Measurements from ENCODE around the gene ACYP1. TPM values are rescaled to one million over a fixed set of nuclear protein-coding genes. Genes with fewer than 3 reads are reported as not detected.

Gene ACYP1
- polyA plus RNA-seq, 4 donors, result 15.9 to 27.1 (median 22.6) TPM

GRCh38 chr14:75044752-75045151 is 19.1 kb downstream of the ACYP1 start:
- no peak for DNase-seq
- Histone ChIP-seq H3K9me3 (ENCODE audit: control insufficient read depth in 2 of 2, insufficient read depth in 1 of 2, low read depth in 1 of 2, low read length in 1 of 2) (no peaks in the 10 kb centered on the region), H3K27me3 (ENCODE audit: control insufficient read depth in 3 of 3, insufficient read depth in 3 of 3, low read length in 3 of 3) (no peaks in the 10 kb centered on the region), H3K4me3 (ENCODE audit: low read depth in 1 of 3, low read length in 3 of 3) (no peak overlapping the region), H3K36me3 (ENCODE audit: control insufficient read depth in 3 of 3, insufficient read depth in 2 of 3, low read depth in 1 of 3, low read length in 3 of 3) (peaks cover 0 to 4% (median 0%) of the 10 kb centered on the region in 3 donors), H3K27ac (ENCODE audit: low read depth in 1 of 3, low read length in 2 of 3) (no peak overlapping the region), H3K4me1 (ENCODE audit: control insufficient read depth in 3 of 3, insufficient read depth in 2 of 3, low read depth in 1 of 3, low read length in 2 of 3) (peaks cover 4 to 12% (median 11%) of the 10 kb centered on the region in 3 donors)
- no peak for FAIRE-seq
- WGBS, 3 donors, result 68 to 76% (median 75%) methylated on average over 8 of the region's 8 CpGs

GRCh38 chr14:75044322-75044721 is 19.5 kb downstream of the ACYP1 start:
- FAIRE-seq (no peak), DNase-seq (no peak)
- Histone ChIP-seq H3K4me3 (ENCODE audit: low read depth in 1 of 3, low read length in 3 of 3) (no peak overlapping the region), H3K9me3 (ENCODE audit: control insufficient read depth in 2 of 2, insufficient read depth in 1 of 2, low read depth in 1 of 2, low read length in 1 of 2) (no peaks in the 10 kb centered on the region), H3K4me1 (ENCODE audit: control insufficient read depth in 3 of 3, insufficient read depth in 2 of 3, low read depth in 1 of 3, low read length in 2 of 3) (peaks cover 4 to 12% (median 11%) of the 10 kb centered on the region in 3 donors), H3K27me3 (ENCODE audit: control insufficient read depth in 3 of 3, insufficient read depth in 3 of 3, low read length in 3 of 3) (no peaks in the 10 kb centered on the region), H3K27ac (ENCODE audit: low read depth in 1 of 3, low read length in 2 of 3) (no peak overlapping the region), H3K36me3 (ENCODE audit: control insufficient read depth in 3 of 3, insufficient read depth in 2 of 3, low read depth in 1 of 3, low read length in 3 of 3) (peaks cover 0 to 4% (median 0%) of the 10 kb centered on the region in 3 donors)
- whole genome bisulfite sequencing, 3 donors, result 8 to 25% (median 13%) methylated on average over 2 of the region's 2 CpGs

GRCh38 chr14:75042035-75042434 is 21.8 kb downstream of the ACYP1 start:
- WGBS, 3 donors, result 13 to 42% (median 36%) methylated on average over 6 of the region's 6 CpGs
- DNase-seq (no peak), FAIRE-seq (no peak)
- no peaks in the 10 kb centered on the region for H3K9me3 ChIP-seq (ENCODE audit: control insufficient read depth in 2 of 2, insufficient read depth in 1 of 2, low read depth in 1 of 2, low read length in 1 of 2)
- peaks cover 4 to 12% (median 8%) of the 10 kb centered on the region in 3 donors for H3K4me1 ChIP-seq (ENCODE audit: control insufficient read depth in 3 of 3, insufficient read depth in 2 of 3, low read depth in 1 of 3, low read length in 2 of 3)
- peak overlapping the region; percentile 9 to 34 (median 15) for H3K27ac ChIP-seq (ENCODE audit: low read depth in 1 of 3, low read length in 2 of 3)
- H3K27me3 ChIP-seq (ENCODE audit: control insufficient read depth in 3 of 3, insufficient read depth in 3 of 3, low read length in 3 of 3), result no peaks in the 10 kb centered on the region
- no peak overlapping the region for H3K4me3 ChIP-seq (ENCODE audit: low read depth in 1 of 3, low read length in 3 of 3)
- H3K36me3 ChIP-seq (ENCODE audit: control insufficient read depth in 3 of 3, insufficient read depth in 2 of 3, low read depth in 1 of 3, low read length in 3 of 3), result peaks cover 0 to 14% (median under 1%) of the 10 kb centered on the region in 3 donors

GRCh38 chr14:75041613-75042012 is 22.2 kb downstream of the ACYP1 start:
- 24 to 64% (median 45%) methylated on average over 4 of the region's 4 CpGs for WGBS, 3 donors
- peaks cover 4 to 12% (median 8%) of the 10 kb centered on the region in 3 donors for H3K4me1 ChIP-seq (ENCODE audit: control insufficient read depth in 3 of 3, insufficient read depth in 2 of 3, low read depth in 1 of 3, low read length in 2 of 3)
- DNase-seq (peak; percentile 65 to 89), FAIRE-seq (no peak)
- H3K27me3 ChIP-seq (ENCODE audit: control insufficient read depth in 3 of 3, insufficient read depth in 3 of 3, low read length in 3 of 3), result no peaks in the 10 kb centered on the region
- peak overlapping the region; percentile 9 to 65 (median 53) for H3K27ac ChIP-seq (ENCODE audit: low read depth in 1 of 3, low read length in 2 of 3)
- H3K9me3 ChIP-seq (ENCODE audit: control insufficient read depth in 2 of 2, insufficient read depth in 1 of 2, low read depth in 1 of 2, low read length in 1 of 2), result no peaks in the 10 kb centered on the region
- H3K36me3 ChIP-seq (ENCODE audit: control insufficient read depth in 3 of 3, insufficient read depth in 2 of 3, low read depth in 1 of 3, low read length in 3 of 3), result peaks cover 0 to 14% (median 2%) of the 10 kb centered on the region in 3 donors
- no peak overlapping the region for H3K4me3 ChIP-seq (ENCODE audit: low read depth in 1 of 3, low read length in 3 of 3)

- DNase-seq (no peak), FAIRE-seq (no peak)
- Histone ChIP-seq H3K36me3 (ENCODE audit: control insufficient read depth in 3 of 3, insufficient read depth in 2 of 3, low read depth in 1 of 3, low read length in 3 of 3) (peaks cover 0 to 14% (median 2%) of the 10 kb centered on the region in 3 donors), H3K9me3 (ENCODE audit: control insufficient read depth in 2 of 2, insufficient read depth in 1 of 2, low read depth in 1 of 2, low read length in 1 of 2) (no peaks in the 10 kb centered on the region), H3K4me3 (ENCODE audit: low read depth in 1 of 3, low read length in 3 of 3) (no peak overlapping the region), H3K4me1 (ENCODE audit: control insufficient read depth in 3 of 3, insufficient read depth in 2 of 3, low read depth in 1 of 3, low read length in 2 of 3) (peaks cover 2 to 12% (median 8%) of the 10 kb centered on the region in 3 donors), H3K27ac (ENCODE audit: low read depth in 1 of 3, low read length in 2 of 3) (peak overlapping the region; percentile 9 to 65 (median 53)), H3K27me3 (ENCODE audit: control insufficient read depth in 3 of 3, insufficient read depth in 3 of 3, low read length in 3 of 3) (no peaks in the 10 kb centered on the region)
- WGBS, 3 donors, result 79 to 96% (median 84%) methylated on average over 2 of the region's 2 CpGs
Observed at GRCh38 chr14:75040959-75041358, 22.9 kb downstream of the ACYP1 start.

- DNase-seq (peak in 1 of 2 donors; percentile 61), FAIRE-seq (no peak)
- Histone ChIP-seq H3K9me3 (ENCODE audit: control insufficient read depth in 2 of 2, insufficient read depth in 1 of 2, low read depth in 1 of 2, low read length in 1 of 2) (no peaks in the 10 kb centered on the region), H3K4me1 (ENCODE audit: control insufficient read depth in 3 of 3, insufficient read depth in 2 of 3, low read depth in 1 of 3, low read length in 2 of 3) (peaks cover 2 to 12% (median 5%) of the 10 kb centered on the region in 3 donors), H3K36me3 (ENCODE audit: control insufficient read depth in 3 of 3, insufficient read depth in 2 of 3, low read depth in 1 of 3, low read length in 3 of 3) (peaks cover 0 to 16% (median 2%) of the 10 kb centered on the region in 3 donors), H3K4me3 (ENCODE audit: low read depth in 1 of 3, low read length in 3 of 3) (no peak overlapping the region), H3K27me3 (ENCODE audit: control insufficient read depth in 3 of 3, insufficient read depth in 3 of 3, low read length in 3 of 3) (no peaks in the 10 kb centered on the region), H3K27ac (ENCODE audit: low read depth in 1 of 3, low read length in 2 of 3) (peak overlapping the region in 1 of 3 donors; percentile 37)
- 21 to 58% (median 44%) methylated on average over 1 of the region's 1 CpG for WGBS, 3 donors
Observed at GRCh38 chr14:75040507-75040906, 23.3 kb downstream of the ACYP1 start.

GRCh38 chr14:75032939-75033338 is 30.9 kb downstream of the ACYP1 start:
- no peak overlapping the region for H3K27ac ChIP-seq (ENCODE audit: low read depth in 1 of 3, low read length in 2 of 3)
- H3K4me1 ChIP-seq (ENCODE audit: control insufficient read depth in 3 of 3, insufficient read depth in 2 of 3, low read depth in 1 of 3, low read length in 2 of 3), result no peaks in the 10 kb centered on the region
- H3K36me3 ChIP-seq (ENCODE audit: control insufficient read depth in 3 of 3, insufficient read depth in 2 of 3, low read depth in 1 of 3, low read length in 3 of 3), result peaks cover 1 to 38% (median 7%) of the 10 kb centered on the region in 3 donors
- H3K4me3 ChIP-seq (ENCODE audit: low read depth in 1 of 3, low read length in 3 of 3), result no peak overlapping the region
- no peaks in the 10 kb centered on the region for H3K9me3 ChIP-seq (ENCODE audit: control insufficient read depth in 2 of 2, insufficient read depth in 1 of 2, low read depth in 1 of 2, low read length in 1 of 2)
- FAIRE-seq (no peak), DNase-seq (no peak)
- no peaks in the 10 kb centered on the region for H3K27me3 ChIP-seq (ENCODE audit: control insufficient read depth in 3 of 3, insufficient read depth in 3 of 3, low read length in 3 of 3)
- 94 to 96% (median 95%) methylated on average over 2 of the region's 2 CpGs for WGBS, 3 donors

- peaks cover 1 to 37% (median 5%) of the 10 kb centered on the region in 3 donors for H3K36me3 ChIP-seq (ENCODE audit: control insufficient read depth in 3 of 3, insufficient read depth in 2 of 3, low read depth in 1 of 3, low read length in 3 of 3)
- DNase-seq, result no peak
Observed at GRCh38 chr14:75030147-75030546, 33.7 kb downstream of the ACYP1 start.

GRCh38 chr14:75025876-75026275 is 37.9 kb downstream of the ACYP1 start:
- FAIRE-seq (no peak), DNase-seq (no peak)
- Histone ChIP-seq H3K4me3 (ENCODE audit: low read depth in 1 of 3, low read length in 3 of 3) (no peak overlapping the region), H3K27me3 (ENCODE audit: control insufficient read depth in 3 of 3, insufficient read depth in 3 of 3, low read length in 3 of 3) (no peaks in the 10 kb centered on the region), H3K36me3 (ENCODE audit: control insufficient read depth in 3 of 3, insufficient read depth in 2 of 3, low read depth in 1 of 3, low read length in 3 of 3) (peaks cover 0 to 21% (median 1%) of the 10 kb centered on the region in 3 donors), H3K9me3 (ENCODE audit: control insufficient read depth in 2 of 2, insufficient read depth in 1 of 2, low read depth in 1 of 2, low read length in 1 of 2) (no peaks in the 10 kb centered on the region), H3K4me1 (ENCODE audit: control insufficient read depth in 3 of 3, insufficient read depth in 2 of 3, low read depth in 1 of 3, low read length in 2 of 3) (peaks cover 0 to 2% (median 2%) of the 10 kb centered on the region in 3 donors), H3K27ac (ENCODE audit: low read depth in 1 of 3, low read length in 2 of 3) (peak overlapping the region in 2 of 3 donors; percentile 27 to 60)
- WGBS, 3 donors, result 93 to 98% (median 96%) methylated on average over 2 of the region's 2 CpGs

More at GRCh38 chr14:75030147-75030546, 33.7 kb downstream of the ACYP1 start:
- Histone ChIP-seq H3K27me3 (ENCODE audit: control insufficient read depth in 3 of 3, insufficient read depth in 3 of 3, low read length in 3 of 3) (no peaks in the 10 kb centered on the region), H3K4me1 (ENCODE audit: control insufficient read depth in 3 of 3, insufficient read depth in 2 of 3, low read depth in 1 of 3, low read length in 2 of 3) (peaks cover 0 to 2% (median 2%) of the 10 kb centered on the region in 3 donors), H3K9me3 (ENCODE audit: control insufficient read depth in 2 of 2, insufficient read depth in 1 of 2, low read depth in 1 of 2, low read length in 1 of 2) (no peaks in the 10 kb centered on the region), H3K27ac (ENCODE audit: low read depth in 1 of 3, low read length in 2 of 3) (peak overlapping the region in 1 of 3 donors; percentile 15), H3K4me3 (ENCODE audit: low read depth in 1 of 3, low read length in 3 of 3) (no peak overlapping the region)
- 0% methylated on average over 1 of the region's 1 CpG for WGBS, 3 donors
- no peak for FAIRE-seq

All from small intestine (tissue), 7 donors.